NCI-H345 treated with DMSO at 0.1 percent for 48 hours (cell line): ENCODE measurements around the gene MROH2B.

Experiments
- DNase-seq: peaks from one replicate; lab custom pipeline; 2025; ENCODE audit not compliant: unreplicated experiment; lab: John Stamatoyannopoulos, UW

MROH2B gene

GRCh38 chr5:41071242-41071641 is at the start of gene MROH2B:
Gene MROH2B (minus strand): TSS chr5:41071342. CDS start chr5:41070852, 490 bp downstream.
- DNase-seq, result no peak

- no peak for DNase-seq
Measured at GRCh38 chr5:41120600-41120999, 49.5 kb upstream of the MROH2B start.

- no peak for DNase-seq
Measured at GRCh38 chr5:41118177-41118576, 47.0 kb upstream of the MROH2B start.

GRCh38 chr5:41115281-41115680 is 44.1 kb upstream of the MROH2B start:
- no peak for DNase-seq

- DNase-seq, result no peak
Measured at GRCh38 chr5:41112486-41113455, 41.6 kb upstream of the MROH2B start.

- no peak for DNase-seq
Measured at GRCh38 chr5:41109186-41109585, 38.0 kb upstream of the MROH2B start.

- DNase-seq, result no peak
Measured at GRCh38 chr5:41102341-41102740, 31.2 kb upstream of the MROH2B start.

- no peak for DNase-seq
Measured at GRCh38 chr5:41097642-41098041, 26.5 kb upstream of the MROH2B start.

- DNase-seq, result no peak
Measured at GRCh38 chr5:41095324-41096101, 24.4 kb upstream of the MROH2B start.

- no peak for DNase-seq
Measured at GRCh38 chr5:41094871-41095270, 23.7 kb upstream of the MROH2B start.

GRCh38 chr5:41093803-41094202 is 22.7 kb upstream of the MROH2B start:
- DNase-seq, result no peak

- no peak for DNase-seq
Measured at GRCh38 chr5:41087461-41087860, 16.3 kb upstream of the MROH2B start.

- DNase-seq, result no peak
Measured at GRCh38 chr5:41083306-41083705, 12.2 kb upstream of the MROH2B start.

- no peak for DNase-seq
Measured at GRCh38 chr5:41071975-41072374, 833 bp upstream of the MROH2B start.

GRCh38 chr5:41067714-41068568 is 3.2 kb downstream of the MROH2B start:
- no peak for DNase-seq

GRCh38 chr5:41065691-41066335 is 5.3 kb downstream of the MROH2B start:
- DNase-seq, result no peak

GRCh38 chr5:41057940-41058339 is 13.2 kb downstream of the MROH2B start:
- no peak for DNase-seq

GRCh38 chr5:41057231-41057630 is 13.9 kb downstream of the MROH2B start:
- no peak for DNase-seq

GRCh38 chr5:41048986-41049385 is 22.2 kb downstream of the MROH2B start:
- no peak for DNase-seq

GRCh38 chr5:41043109-41043747 is 27.9 kb downstream of the MROH2B start:
- DNase-seq, result no peak
